Natural killer cell treated with Interleukin-12 subunit alpha and Interleukin-12 subunit beta and Interleukin-15 and Interleukin-18, amount 100 ng/mL, for 72 hours (primary cell): ENCODE measurements around the gene AGAP6. TPM values are rescaled to one million over a fixed set of nuclear protein-coding genes. Genes with fewer than 3 reads are reported as not detected.
"Not testable (repeated sequence)": the region's sequence is repeated elsewhere in the genome, so short reads cannot be mapped to it uniquely, and the experiment has no call there.

Experiments
- ATAC-seq, 2 donors: fragments of 150-1000 bp; cut with Tn5 transposase in 1 of 2; sonication (Bioruptor Pico), chemical (Tn5 transposase) in 1 of 2; 2 replicates each; pipeline ENCODE4 v1.10.0; 2021
- DNase-seq: peaks from one replicate; pipeline ENCODE4 v3.0.0; 2022; ENCODE audit warnings: low spot score
- H3K27ac Mint-ChIP-seq, 2 donors: 1 replicate in 1 of 2; 2 replicates in 1 of 2; pipeline ENCODE4 v1.8.0; 2022; ENCODE audit warnings: mixed read lengths in 2 of 2, mild to moderate bottlenecking in 1 of 2, moderate library complexity in 1 of 2
- H3K27me3 Mint-ChIP-seq, 2 donors: 1 replicate in 1 of 2; 2 replicates in 1 of 2; pipeline ENCODE4 v1.8.0; 2022; ENCODE audit warnings: mixed read lengths in 2 of 2
- H3K36me3 Mint-ChIP-seq: one replicate; pipeline ENCODE4 v1.8.0; 2022; ENCODE audit warnings: mixed read lengths
- H3K4me1 Mint-ChIP-seq, 2 donors: 1 replicate in 1 of 2; 2 replicates in 1 of 2; pipeline ENCODE4 v1.8.0; 2022; ENCODE audit warnings: low read depth in 2 of 2, mixed read lengths in 2 of 2, mild to moderate bottlenecking in 1 of 2
- H3K4me3 Mint-ChIP-seq: one replicate; pipeline ENCODE4 v1.8.0; 2022; ENCODE audit warnings: mixed read lengths
- H3K9me3 Mint-ChIP-seq: 2 replicates; pipeline ENCODE4 v1.8.0; 2022; ENCODE audit warnings: mixed read lengths
- total RNA-seq, 2 donors: library from RNA; stranded (reverse); gene quantifications; one replicate each; pipeline ENCODE4 v1.2.3, GENCODE V29; 2022

Gene AGAP6
- total RNA-seq, 2 donors from 2014 or later = 17.9 to 46.1 TPM

- not testable (repeated sequence) for H3K27ac Mint-ChIP-seq, H3K36me3 Mint-ChIP-seq, H3K9me3 Mint-ChIP-seq, DNase-seq, H3K4me1 Mint-ChIP-seq, H3K4me3 Mint-ChIP-seq, H3K27me3 Mint-ChIP-seq, ATAC-seq
These were observed 25.8 kb downstream of the AGAP6 start for GRCh38 chr10:50014024-50014423.

DNA sequence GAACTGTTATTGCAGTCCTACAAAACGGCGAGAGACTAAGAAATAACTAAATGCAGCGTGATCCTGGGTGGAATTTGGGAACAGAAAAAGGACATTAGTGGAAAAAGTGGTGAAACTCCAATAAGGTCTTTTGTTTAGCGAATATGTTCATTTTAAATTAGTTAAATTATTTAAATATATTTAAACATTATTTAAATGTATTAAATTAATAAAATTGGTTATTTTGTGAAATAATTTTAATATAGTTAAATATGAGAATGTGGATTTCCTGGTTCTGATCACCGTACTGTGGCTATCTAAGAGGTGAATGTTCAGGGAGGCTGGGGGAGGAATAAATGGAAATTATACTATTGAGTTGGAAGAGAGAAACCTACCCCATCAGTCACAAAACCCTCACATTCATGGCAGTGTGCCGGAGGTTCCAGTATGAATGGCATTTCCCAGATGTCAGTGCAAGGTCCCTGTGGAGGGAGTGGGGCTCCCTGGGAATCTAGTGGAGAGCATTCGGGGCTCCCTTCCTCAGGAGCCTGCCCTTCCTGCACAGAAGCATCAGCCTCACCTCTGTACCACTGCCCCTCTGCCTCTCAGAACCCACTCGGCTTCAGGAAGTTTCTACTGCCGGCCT is 27.5 kb downstream of the AGAP6 start:
- H3K27me3 Mint-ChIP-seq, H3K4me3 Mint-ChIP-seq, H3K9me3 Mint-ChIP-seq, H3K36me3 Mint-ChIP-seq, ATAC-seq, H3K27ac Mint-ChIP-seq, DNase-seq, H3K4me1 Mint-ChIP-seq: not testable (repeated sequence)

DNA sequence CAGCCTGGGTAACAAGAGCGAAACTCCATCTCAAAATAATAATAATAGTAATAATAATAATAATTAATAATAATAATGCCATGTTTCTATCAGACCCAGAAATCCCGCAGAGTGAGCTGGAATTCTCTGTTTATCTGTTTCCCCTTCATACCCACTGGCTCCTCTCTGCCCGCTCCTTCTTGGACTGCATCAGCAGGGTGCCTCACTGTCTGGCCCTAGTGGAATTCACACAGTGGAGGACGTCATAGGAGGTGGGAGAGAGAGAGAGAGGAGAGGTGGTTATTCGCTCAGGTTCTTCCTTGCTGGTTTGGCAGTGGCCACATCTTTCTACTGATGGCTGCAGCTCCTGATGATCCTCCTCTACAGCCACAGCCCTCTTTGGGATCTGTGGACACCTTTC is 28.7 kb downstream of the AGAP6 start:
- not testable (repeated sequence) for H3K4me1 Mint-ChIP-seq, ATAC-seq, H3K9me3 Mint-ChIP-seq, DNase-seq, H3K36me3 Mint-ChIP-seq, H3K27ac Mint-ChIP-seq, H3K27me3 Mint-ChIP-seq, H3K4me3 Mint-ChIP-seq

DNA sequence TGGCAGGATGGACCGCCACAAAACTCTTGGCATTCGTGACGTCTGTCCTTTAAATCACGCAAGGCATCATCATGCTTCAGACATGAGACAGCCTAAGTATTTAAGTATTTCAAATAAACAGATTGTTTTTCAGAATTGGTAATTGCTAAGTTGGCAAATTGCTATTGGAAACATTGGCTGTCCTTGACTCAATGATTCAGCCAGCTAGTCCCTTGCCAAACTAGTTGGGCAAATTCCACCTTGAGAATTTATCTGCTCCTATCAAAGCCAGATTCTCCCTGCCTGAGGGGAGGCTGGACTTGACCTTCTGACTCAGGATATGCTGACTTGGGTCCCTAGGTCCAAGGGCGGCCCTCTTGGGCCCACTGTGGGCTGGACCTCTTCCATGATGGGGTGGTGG is 29.4 kb downstream of the AGAP6 start:
- H3K27me3 Mint-ChIP-seq, H3K27ac Mint-ChIP-seq, H3K9me3 Mint-ChIP-seq, H3K36me3 Mint-ChIP-seq, H3K4me3 Mint-ChIP-seq, H3K4me1 Mint-ChIP-seq, DNase-seq, ATAC-seq: not testable (repeated sequence)

GRCh38 chr10:50019279-50019678 is 31.1 kb downstream of the AGAP6 start:
- H3K4me1 Mint-ChIP-seq, DNase-seq, H3K4me3 Mint-ChIP-seq, H3K9me3 Mint-ChIP-seq, ATAC-seq, H3K27ac Mint-ChIP-seq, H3K27me3 Mint-ChIP-seq, H3K36me3 Mint-ChIP-seq: not testable (repeated sequence)

DNA sequence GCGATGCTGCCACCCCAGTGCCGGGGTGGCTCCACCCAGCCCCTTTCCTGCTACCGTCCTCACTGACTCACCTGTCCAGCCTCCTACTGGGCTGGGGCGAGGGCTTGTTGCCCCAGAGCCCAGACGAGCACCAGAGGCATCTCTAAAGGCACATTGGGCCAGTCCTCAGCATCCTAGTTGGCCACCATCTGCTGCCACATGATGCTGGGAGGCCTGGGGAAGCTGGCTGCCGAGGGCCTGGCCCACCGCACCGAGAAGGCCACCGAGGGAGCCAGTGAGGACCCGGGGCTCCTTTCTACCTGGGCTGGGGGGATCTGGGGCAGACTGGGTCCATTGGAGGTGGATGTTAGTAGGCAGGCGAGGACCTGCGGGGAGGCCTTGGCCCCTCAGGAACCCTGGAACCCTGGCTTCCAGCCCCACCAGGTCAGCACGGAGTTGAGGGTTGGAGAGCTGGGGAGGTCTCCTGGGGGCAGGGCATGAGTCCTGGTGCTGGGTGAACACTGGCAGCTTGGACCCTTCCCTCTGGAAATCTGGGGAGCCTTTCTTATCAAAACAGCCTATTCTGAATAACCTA is 32.3 kb downstream of the AGAP6 start:
- H3K27me3 Mint-ChIP-seq = peaks cover 0 to 14% of the 10 kb centered on the region in 2 donors
- H3K4me3 Mint-ChIP-seq, ATAC-seq, H3K27ac Mint-ChIP-seq, H3K4me1 Mint-ChIP-seq, H3K9me3 Mint-ChIP-seq, H3K36me3 Mint-ChIP-seq, DNase-seq: not testable (repeated sequence)

- H3K4me3 Mint-ChIP-seq = no peak overlapping the region
- no peak overlapping the region for H3K27ac Mint-ChIP-seq
- H3K27me3 Mint-ChIP-seq = peaks cover 0 to 16% of the 10 kb centered on the region in 2 donors
These were observed 33.4 kb downstream of the AGAP6 start for GRCh38 chr10:50021646-50022045.

GRCh38 chr10:50024716-50025383 is 36.6 kb downstream of the AGAP6 start:
- H3K27me3 Mint-ChIP-seq = peaks cover 0 to 19% of the 10 kb centered on the region in 2 donors
- not testable (repeated sequence) for H3K36me3 Mint-ChIP-seq

More at GRCh38 chr10:50021646-50022045, 33.4 kb downstream of the AGAP6 start:
- Mint-ChIP-seq H3K4me1 (no peaks in the 10 kb centered on the region), H3K36me3 (no peaks in the 10 kb centered on the region), H3K9me3 (no peaks in the 10 kb centered on the region)
- no peak for ATAC-seq
- DNase-seq = no peak

GRCh38 chr10:50025627-50026026 is 37.4 kb downstream of the AGAP6 start:
- Mint-ChIP-seq H3K27ac (no peak overlapping the region), H3K4me3 (no peak overlapping the region), H3K4me1 (no peaks in the 10 kb centered on the region), H3K9me3 (no peaks in the 10 kb centered on the region), H3K27me3 (peaks cover 0 to 19% of the 10 kb centered on the region in 2 donors), H3K36me3 (no peaks in the 10 kb centered on the region)
- ATAC-seq (no peak), DNase-seq (no peak)

More at GRCh38 chr10:50024716-50025383, 36.6 kb downstream of the AGAP6 start:
- DNase-seq, ATAC-seq, H3K9me3 Mint-ChIP-seq, H3K27ac Mint-ChIP-seq, H3K4me3 Mint-ChIP-seq, H3K4me1 Mint-ChIP-seq: not testable (repeated sequence)

GRCh38 chr10:50027195-50027594 is 39.0 kb downstream of the AGAP6 start:
- no peaks in the 10 kb centered on the region for H3K9me3 Mint-ChIP-seq

GRCh38 chr10:50033481-50033880 is 45.3 kb downstream of the AGAP6 start:
- H3K36me3 Mint-ChIP-seq = no peaks in the 10 kb centered on the region
- H3K27ac Mint-ChIP-seq = no peak overlapping the region
- peaks cover 0 to 10% of the 10 kb centered on the region in 2 donors for H3K27me3 Mint-ChIP-seq
- DNase-seq = no peak
- no peaks in the 10 kb centered on the region for H3K4me1 Mint-ChIP-seq
- H3K4me3 Mint-ChIP-seq = no peak overlapping the region
- no peaks in the 10 kb centered on the region for H3K9me3 Mint-ChIP-seq
- ATAC-seq = no peak

More at GRCh38 chr10:50027195-50027594, 39.0 kb downstream of the AGAP6 start:
- no peak overlapping the region for H3K27ac Mint-ChIP-seq
- ATAC-seq = peak in 1 of 2 donors; percentile 41
- no peaks in the 10 kb centered on the region for H3K4me1 Mint-ChIP-seq
- DNase-seq = no peak
- H3K27me3 Mint-ChIP-seq = peaks cover 0 to 19% of the 10 kb centered on the region in 2 donors
- no peaks in the 10 kb centered on the region for H3K36me3 Mint-ChIP-seq
- no peak overlapping the region for H3K4me3 Mint-ChIP-seq

DNA sequence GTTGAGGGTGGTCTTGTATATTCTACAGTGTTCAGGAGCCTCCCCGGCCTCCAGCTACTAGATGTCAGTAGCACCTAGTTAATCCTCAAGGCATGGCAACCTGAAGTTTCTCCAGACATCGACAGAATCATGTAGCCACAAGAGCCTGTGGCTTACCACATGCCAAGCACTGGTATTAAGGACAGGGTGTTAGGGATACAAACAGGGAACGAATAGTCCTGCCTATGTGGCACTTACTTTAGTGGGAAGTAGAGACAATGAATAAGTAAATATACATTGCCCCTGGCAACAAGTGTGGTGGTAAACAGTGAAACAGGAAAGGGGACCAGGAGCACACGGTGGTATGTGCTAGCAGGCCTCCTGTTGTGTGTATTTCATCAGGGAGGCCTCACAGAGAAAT is 47.1 kb downstream of the AGAP6 start:
- not testable (repeated sequence) for H3K9me3 Mint-ChIP-seq, ATAC-seq, H3K27ac Mint-ChIP-seq, DNase-seq, H3K4me1 Mint-ChIP-seq, H3K4me3 Mint-ChIP-seq, H3K36me3 Mint-ChIP-seq
- peaks cover 0 to 11% of the 10 kb centered on the region in 2 donors for H3K27me3 Mint-ChIP-seq

- Mint-ChIP-seq H3K36me3 (no peaks in the 10 kb centered on the region), H3K9me3 (no peaks in the 10 kb centered on the region), H3K27me3 (peaks cover 0 to 2% of the 10 kb centered on the region in 2 donors), H3K27ac (peak overlapping the region in 1 of 2 donors; percentile 44), H3K4me1 (no peaks in the 10 kb centered on the region), H3K4me3 (no peak overlapping the region)
- no peak for DNase-seq
- no peak for ATAC-seq
These were observed 56.9 kb downstream of the AGAP6 start for GRCh38 chr10:50044941-50045664.

GRCh38 chr10:50046457-50046856 is 58.3 kb downstream of the AGAP6 start:
- H3K4me1 Mint-ChIP-seq, H3K27me3 Mint-ChIP-seq, H3K36me3 Mint-ChIP-seq, DNase-seq, H3K27ac Mint-ChIP-seq, H3K4me3 Mint-ChIP-seq, ATAC-seq, H3K9me3 Mint-ChIP-seq: not testable (repeated sequence)
